Measurements from ENCODE around the gene PHACTR3.
A peak's percentile ranks its signal among the peaks of the same experiment; 100 is the strongest.
"Not testable (repeated sequence)": the region's sequence is repeated elsewhere in the genome, so short reads cannot be mapped to it uniquely, and the experiment has no call there.

The PHACTR3 gene

DNA sequence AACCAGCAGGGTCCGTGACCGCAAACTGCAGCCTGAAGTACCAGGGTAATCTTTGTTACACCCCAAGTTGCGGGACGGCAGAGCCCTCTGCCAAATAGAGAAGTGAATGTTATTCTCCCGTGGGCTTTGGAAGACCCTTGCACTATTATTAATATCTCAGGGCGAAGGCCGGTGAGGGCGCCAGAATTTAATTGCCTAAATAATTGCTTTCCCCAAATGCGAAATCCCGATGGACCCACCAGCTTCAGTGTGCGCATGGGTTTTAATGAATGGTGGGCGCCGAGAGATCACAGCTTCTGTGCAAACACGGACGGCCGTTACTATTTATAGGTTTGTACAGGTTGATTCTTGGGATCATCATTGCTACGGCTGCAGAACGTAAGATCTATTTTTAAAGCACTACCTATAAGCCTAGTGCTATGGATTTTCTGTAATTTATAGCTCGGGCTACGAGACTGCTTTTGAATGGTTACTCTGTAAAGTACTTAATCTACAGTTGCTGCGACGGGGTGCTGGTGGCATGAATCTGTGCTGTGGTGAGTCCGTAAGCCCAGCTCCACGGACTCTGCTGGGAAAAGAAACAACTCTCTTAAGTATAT lies 15.2 kb upstream of the PHACTR3 start:
- DNase-seq = no peak

DNA sequence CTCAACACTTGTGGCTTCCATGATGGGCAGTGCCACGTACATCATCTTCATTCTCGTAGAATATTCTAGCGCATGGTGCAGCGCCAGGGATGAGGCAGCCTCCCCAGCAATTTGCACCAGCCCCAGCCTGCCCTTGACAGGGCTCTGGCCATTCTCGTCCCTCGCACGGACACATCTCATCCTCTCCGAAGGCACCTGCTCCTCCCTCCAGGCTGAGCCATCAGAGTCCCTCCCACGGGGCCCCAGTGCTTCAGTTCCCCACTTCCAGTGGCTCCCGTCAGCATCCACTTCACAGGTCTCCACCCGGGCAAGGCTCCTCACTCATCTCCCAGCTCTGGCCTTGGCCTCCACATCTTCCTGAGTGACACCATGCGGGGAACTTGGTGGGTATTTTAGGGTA lies 13.3 kb upstream of the PHACTR3 start:
- DNase-seq = no peak

DNA sequence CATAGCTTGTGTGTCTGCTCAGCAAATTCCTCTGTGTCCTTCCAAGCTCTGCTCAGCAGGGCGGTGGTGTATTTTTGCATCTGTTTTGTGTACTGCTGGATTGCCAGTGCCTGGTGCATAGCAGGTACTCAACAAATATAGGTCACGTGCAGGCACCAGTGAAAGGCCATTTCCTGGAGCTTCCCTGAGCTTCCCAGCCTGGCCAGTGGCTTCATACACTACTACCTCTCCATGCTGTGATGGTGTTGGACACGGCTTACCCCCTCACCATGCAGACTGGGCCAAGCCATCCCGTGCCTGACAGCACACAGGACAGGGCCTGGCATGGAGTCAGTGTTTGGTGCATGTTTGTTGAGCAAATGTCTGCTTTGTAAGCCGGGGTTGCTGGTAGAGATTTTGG lies 7.7 kb upstream of the PHACTR3 start:
- no peak for DNase-seq

DNA sequence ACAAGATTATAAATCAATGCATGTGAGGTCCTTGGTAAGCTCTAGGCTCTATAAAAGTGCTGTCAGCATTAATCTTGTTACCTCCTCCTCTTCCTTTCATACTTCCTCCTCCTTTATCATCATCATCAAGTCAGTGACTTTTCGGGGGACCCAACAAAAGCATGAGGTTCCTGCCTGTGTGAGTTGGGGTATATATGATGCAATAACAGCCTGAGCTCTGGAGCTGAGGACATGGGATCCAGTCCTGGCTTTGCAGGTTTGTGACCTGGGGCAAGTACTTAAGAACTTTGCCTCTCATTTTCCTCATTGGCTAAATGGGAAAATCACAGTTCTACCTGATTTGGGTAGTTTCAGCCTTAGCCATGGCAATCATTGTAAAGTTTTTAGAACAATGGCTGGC lies 7.1 kb upstream of the PHACTR3 start:
- DNase-seq = no peak

DNA sequence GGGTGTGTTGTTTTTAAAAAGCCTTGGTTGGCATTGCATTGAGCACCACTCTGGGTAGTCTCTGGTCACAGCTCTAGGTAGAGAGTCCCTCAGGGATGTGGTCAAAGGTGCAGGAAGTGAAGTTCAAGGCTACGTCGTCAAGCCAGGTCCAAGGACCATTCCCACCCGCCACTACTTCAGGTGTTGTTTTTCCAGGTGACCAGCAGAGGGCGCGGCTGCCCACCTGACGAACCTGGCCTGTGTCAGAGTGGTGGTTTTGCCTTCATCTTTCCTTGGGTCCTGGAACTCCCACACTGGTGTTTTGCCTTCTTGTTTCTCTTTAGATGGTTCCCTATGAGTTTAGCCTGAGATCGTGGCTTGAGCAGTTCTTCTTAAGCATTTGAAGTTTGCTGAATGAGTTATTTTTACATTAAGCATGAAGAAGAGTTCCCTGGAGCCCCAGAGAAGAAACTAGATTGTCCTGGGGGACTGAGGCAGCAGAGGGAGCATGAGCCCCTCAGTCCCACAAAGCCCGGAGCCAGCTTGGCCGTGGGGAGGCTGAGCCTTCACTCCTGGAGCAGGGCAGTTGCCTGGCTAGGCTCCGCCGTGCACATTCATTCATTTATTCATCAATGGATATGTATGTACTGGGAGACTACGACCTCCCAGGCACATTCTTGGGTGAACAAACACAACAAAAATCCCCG lies 5.6 kb upstream of the PHACTR3 start:
- DNase-seq = peak; percentile 13

DNA sequence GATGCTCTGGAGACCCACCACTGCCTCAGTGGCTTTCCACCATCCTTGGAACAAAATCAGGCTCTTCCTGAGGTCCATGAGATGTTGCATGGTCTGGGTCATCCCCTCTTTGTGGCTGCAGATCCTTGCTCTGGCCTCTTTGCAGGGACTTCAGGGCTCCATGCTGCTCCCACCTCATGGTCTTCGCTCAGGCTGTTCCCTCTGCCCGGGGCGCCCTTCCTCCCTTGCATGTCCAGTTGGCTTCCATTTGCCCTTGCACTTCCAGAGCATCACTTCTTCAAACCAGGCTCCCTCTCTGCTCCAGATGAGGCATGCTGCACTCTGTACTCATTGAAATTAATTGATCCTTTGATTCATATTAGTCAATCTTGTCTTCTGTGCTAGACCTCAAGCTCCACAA lies 4.4 kb upstream of the PHACTR3 start:
- no peak for DNase-seq

DNA sequence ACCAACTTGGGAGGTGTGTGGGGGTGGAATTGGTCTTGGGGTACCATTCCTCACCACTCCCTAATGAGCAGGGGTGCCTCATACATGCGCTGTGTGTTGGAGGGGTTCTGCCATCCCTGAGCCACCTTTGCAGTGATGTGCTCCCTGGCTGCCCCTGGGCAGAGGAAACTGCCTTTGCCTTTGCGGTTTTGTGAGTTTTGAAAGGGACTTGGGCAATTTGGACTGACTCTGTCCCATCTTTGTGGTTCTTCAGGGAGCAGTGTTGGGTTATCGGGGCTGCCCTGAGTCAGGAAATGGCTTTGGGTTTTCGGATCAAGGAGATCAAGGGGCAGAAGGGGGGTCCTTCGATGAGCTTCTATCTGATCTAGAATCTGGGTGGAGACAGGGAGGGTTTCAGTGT lies 3.9 kb upstream of the PHACTR3 start:
- no peak for DNase-seq

DNA sequence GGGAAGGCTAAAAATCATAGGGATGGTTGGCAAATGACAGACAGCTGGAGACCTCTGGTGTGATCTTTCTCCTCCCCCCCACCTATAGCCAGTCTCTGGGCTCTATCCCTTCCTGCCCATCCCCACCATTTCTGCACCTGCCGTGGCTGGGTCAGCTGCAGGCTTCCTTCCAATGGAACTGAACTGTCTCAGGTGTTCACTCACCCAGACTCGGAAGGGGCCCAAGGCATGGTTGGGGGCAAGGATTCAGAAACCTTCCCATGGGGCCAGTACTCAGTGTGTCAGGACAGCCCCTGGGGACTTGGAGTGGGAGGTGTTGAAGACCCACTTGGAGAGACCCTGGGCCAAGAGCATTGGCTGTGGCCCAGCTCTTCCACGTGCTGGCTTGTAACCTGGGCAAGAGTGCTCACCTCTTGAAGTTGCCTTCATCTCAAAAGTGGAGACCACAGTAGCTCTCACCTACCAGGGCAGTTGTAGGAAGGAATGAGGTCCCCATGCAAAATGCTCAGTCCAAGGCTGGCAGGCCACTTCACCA lies 1.7 kb upstream of the PHACTR3 start:
- DNase-seq = no peak

DNA sequence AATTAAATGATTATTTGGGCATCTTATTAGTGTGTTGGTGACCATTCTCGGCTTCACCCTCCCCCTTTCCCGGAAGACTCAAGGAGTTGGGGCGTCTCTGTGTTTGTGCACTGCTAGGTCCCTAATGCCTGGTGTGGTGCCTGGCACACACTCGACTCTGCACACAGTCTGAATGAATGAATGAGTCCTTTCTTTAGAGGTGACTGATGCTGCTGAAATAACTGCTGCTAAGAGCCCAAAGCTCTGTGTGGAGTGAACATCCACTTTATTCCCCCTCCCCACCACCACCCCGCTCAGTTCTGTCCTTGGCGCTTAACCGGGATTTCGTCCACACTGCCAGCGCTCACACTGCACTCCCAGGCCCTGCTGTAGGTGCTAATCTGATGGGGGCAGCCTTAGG lies 1.2 kb upstream of the PHACTR3 start:
- no peak for DNase-seq

DNA sequence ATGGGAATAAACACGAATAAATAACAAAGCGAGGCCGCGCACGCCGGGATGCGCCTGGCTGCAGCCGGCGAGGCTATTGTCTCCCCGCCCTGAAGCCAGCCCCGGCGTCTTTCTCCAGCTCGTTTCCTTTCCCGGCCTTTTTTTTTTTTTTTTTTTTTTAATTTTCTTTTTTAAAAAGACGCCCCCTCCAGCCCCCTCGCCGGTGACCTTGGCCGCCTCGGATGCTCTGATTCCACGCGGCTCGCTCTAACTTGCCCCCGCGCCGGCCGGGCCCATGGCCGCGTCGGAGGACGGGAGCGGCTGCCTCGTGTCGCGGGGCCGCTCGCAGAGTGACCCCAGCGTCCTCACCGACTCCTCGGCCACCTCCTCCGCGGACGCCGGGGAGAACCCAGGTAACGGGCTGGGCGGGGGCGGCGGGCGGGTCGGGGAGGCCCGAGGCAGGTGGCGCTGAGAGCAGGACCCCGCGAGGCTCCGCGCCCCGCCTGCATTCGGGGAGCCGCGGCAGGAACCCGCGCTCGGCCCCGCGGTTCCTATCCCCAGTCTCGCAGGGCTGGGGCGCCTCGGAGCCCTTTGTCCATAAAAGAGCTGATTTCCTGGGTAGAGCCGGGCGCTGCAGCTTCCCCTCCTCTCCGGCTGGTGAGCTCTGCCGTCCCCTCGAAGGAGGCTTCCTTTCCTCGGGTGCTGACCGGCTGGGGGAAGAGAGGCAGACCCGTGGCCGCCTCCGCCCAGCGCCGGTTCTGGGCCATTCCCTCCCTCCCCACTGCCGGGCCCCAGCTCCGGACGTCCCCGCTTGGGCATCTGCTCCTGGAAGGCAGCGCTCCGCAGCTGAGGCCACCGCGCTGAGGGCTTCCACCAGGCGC lies 631 bp downstream of the PHACTR3 start:
- no peak for DNase-seq

DNA sequence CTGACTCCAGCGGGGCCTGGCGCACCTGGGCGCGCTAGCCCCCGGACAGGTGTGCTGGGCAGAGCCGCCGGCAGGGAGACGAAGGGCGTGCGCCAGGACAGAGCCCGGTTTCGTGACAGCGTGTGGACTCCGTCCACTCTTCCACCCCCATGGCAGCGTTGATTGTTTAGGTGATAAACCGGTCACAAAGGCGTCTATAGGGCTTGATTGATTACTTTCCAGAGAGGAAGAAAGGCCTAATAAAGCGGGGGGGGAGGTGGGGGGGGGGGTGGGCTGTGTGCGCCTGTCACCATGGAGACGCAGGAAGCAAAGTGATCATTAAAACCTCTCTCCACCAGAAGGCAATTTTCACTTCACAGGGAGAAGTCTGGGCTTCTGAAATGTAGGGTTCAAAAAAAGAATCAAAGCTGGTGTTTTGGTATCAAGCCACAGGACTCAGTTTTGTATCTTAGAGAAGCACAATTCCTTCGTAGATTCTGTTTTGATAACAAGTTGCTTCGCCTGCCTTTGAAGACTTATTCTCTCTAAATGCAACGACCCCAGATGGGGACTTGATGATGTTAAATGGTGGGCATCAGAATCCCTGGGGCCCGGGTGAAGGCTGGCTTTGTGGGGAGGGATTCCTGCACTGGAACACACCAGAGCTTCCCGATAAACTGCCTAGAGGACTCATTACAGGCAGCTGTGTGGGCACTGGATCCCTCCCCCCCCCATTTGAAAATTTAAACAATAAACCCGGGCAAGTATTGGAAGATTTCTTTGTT lies 1.4 kb downstream of the PHACTR3 start:
- DNase-seq = no peak

DNA sequence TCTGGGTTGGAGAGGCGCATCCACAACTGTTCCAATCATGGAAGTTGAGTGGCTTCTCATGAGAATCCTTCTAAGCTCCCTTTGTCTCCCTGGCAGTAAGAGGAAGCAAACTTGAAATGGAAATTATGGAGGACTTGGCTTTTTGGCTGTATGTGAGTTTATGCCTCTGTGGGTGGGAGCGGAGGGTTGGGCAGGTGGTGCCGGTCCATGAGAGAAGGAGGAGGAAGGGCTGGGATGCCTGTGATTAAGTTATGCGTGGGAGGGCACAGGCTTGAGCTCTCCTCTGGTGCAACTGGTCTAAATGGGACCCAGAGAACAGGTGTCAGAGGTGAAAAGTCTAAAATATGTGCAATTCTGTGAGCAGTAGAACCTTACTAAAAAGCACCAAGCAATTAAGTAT lies 2.2 kb downstream of the PHACTR3 start:
- no peak for DNase-seq

DNA sequence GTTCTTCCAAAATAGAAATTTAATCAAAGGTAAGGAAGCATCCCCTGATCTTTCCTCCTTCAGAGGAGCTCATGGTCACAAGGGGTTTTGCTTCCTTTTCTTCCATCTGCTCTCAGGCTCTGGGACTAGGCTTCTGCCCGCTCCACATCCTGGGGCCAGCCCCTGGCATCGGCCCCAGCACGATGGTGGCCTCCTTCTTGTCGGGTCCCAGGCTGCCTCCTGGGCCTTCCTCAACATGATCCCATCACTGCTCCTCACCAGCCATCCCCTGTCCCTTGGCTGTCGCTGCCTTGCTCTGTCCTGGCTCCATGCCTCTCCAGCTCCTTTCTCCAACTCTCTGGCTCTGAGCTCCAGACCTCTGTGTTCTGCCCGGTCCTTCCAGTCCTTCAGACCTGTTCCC lies 4.1 kb downstream of the PHACTR3 start:
- no peak for DNase-seq

DNA sequence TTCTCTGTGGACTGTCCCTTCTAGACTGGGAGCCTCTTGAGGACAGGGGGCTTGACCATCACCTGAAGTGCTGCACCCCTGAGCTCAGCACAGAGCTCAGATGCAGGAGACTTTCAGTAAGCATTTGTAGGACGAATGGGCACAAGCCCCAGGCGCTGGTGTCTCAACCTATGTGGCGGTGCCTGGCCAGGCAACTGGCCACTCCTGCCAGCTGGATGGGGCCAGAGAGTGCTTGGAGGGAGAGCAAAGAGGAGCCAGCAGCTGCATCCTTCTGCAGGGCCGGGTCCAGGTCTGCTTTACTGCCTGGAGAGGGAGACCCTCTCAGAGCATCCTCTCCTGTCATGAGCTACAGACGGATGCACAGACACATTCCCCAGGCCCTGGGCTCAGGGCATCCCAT lies 4.5 kb downstream of the PHACTR3 start:
- no peak for DNase-seq

DNA sequence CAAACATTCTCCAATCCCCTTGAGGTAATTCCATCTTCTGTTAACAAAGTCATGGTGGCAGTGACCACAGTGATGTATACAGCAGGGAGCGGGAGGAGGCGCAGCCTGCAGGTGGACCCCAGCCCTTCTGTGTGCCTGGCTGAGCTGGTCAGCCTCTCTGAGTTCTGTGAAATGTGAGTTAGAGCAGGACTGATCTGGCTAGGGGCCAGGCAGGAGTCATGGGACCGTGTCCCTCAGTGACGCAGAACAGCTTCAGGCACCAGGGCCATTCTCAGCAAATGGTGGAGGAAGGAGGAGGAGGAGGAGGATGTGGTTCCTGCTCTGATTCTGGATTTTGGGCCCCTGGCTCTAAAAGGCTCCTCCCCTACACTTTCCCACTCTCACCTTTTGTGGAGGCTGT lies 6.9 kb downstream of the PHACTR3 start:
- no peak for DNase-seq

DNA sequence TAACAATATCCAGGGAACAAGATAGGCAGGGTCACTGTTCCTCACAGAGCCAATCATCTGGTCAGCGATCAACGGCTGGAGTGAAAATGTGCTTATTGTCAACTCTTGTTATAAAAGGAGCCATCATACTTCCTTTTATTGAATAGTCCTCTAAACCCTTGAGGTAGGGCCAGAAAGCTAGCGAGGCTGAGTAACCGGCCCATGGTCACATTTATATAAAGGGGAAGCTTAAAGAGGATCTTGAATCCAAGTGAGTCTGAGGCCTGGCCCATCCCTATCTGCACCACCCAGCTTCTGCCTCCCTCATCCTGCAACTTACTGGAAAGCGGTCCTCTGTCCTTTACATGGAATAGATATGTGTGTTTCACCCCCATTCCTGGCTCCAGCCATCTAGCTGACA lies 9.5 kb downstream of the PHACTR3 start:
- no peak for DNase-seq

DNA sequence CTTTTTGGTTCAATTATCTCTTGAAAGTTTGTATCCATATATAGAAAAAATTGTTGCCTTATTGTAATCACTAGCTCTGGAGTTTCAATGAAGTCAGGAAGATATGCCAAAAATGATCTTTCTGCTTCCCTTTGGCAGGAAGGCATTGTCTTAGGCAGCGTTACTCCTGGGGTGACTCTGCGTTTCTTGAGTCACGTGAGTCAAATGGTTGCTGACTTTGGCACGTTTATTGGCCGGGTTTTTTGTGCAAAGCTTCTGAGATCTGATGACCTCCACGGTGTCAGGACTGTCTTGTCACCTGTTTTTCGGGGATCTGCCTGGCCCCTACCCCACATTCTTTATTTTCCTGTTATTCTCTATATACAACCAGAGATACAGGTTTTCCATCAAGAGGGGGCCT lies 10.4 kb downstream of the PHACTR3 start:
- no peak for DNase-seq

DNA sequence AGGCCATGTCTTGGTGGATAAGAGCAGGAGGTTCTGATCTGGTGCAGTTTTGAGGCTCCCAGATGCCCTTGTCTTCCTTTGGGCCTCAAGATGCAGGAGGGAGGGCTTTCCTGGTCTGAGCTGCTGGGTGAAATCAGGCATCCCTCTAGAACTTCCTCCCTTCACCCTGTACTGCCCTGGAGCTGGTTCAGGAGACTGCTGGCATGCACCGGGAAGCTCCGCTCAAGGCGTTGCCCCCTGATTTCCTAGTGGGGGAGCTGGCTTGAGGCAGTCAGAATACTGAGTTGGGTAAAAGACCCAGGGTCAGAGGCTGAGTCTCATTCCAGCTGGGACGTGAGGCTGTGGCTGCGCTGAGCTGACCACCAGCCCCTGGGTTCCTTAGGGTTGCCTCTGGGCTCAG lies 12.0 kb downstream of the PHACTR3 start:
- DNase-seq = no peak

DNA sequence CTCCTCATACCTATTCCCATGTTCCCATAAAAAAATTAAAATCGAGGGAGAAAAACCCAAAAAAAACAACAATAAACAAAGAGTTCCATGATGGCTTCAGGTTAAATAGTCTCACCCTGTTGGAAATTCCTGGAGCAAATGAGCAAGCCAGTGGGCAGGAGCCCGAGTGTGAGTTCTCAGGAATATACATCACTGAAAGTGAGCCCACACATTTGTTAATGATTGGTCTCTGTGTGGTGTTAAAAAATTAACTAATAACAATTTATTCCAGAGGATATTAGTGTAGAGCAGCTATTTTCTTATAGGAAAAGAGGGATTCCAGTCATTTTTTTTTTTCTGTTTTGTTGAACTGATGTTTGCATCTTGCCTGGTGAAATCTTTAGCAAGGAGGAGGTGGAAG lies 12.9 kb downstream of the PHACTR3 start:
- DNase-seq = no peak

DNA sequence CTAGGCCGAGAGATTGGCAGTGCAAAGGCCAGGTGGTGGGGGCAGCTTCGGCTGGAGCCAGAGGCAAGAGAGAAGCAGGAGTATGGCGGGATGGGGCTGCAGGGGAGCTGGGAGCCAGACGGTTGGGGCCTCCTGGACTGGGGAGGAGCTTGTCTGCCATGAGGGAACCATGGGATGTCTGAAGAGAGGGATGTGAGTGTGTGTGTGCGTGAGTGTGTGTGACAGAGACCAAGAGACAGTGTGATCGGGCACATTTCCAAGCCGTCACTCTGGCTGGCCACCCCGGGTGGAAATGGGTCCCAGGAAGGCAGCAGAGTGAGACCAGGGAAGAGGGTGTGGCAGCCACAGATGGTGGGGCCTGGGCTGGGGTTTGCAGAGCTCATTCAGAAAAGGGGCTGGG lies 13.8 kb downstream of the PHACTR3 start:
- no peak for DNase-seq

DNA sequence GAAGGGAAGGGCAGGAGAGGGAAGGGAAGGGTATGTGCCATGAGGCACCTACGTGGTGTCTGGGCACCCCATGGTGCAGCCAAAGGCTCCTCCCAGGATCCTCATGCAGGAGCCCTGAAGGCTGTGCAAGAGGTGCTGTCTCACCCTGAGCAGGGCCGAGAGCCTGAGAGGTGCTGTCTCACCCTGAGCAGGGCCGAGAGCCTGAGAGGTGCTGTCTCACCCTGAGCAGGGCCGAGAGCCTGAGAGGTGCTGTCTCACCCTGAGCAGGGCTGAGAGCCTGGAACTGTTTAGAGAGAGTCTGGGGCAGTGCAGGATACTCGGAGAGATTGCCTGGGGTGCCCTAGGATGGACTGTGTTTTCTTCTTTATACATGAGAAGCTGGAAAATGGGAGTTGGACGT lies 14.2 kb downstream of the PHACTR3 start:
- DNase-seq = not testable (repeated sequence)

DNA sequence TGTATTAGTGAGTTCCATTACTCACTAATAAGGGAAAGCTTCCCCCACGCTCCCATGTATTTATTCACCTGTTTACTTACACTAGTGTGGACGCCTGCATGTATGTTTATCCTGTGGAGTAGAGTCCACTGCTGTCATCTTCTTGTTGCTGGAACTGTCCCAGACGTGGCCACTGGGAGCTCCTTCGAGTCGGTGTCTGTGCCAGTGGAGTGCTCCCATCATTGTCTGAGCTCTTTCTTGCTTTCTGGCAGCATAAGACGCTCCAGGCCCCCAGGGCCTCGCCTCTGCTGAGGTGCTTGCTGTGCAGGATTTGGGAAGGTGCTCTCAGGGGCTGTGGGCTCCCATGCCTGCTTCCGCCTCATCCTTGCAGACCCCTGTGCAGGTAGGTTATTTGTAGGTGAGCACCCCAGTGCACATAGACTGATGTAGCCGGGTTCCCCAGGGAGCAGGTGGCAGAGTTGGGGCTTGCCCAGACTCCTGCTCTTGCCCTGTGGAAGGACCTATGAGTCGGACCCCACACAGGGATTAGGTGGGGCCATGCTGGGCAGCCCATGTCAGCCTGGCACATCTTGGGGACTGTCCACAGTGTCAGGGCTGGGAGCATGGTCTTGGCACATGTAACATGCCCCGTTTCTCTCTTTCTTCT lies 16.6 kb downstream of the PHACTR3 start:
- DNase-seq = no peak

DNA sequence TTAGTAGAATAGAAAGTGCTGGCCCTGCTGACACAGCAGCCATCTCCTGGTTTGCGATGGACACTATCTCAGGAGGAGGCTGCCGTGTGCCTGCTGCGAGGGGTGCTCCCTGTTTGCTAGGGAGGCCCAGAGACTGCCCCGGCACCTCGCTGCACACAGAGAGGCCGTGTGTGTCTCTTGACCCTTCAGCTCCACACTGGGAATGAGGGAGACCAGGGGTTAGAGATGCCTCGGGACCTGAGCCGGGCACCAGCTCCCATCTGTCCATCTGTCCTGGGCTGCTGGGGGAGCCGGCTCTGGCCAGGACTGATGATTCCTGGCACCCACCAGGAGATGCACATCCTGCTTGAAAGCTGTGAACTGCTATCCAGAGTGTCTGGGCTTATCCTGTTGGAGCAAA lies 18.2 kb downstream of the PHACTR3 start:
- DNase-seq = no peak
